ENCODE data around the gene ARPP21.

ARPP21 gene

GRCh38 chr3:35737527-35737926 lies 98.2 kb downstream of the ARPP21 start:
- no peak for DNase-seq (ENCODE audit: low spot score)

- DNase-seq (ENCODE audit: low spot score) = no peak
Measured at GRCh38 chr3:35737934-35738706, 98.8 kb downstream of the ARPP21 start.

- DNase-seq (ENCODE audit: low spot score) = no peak
Measured at GRCh38 chr3:35739181-35739809, 100.0 kb downstream of the ARPP21 start.

GRCh38 chr3:35739964-35740527 lies 100.7 kb downstream of the ARPP21 start:
- no peak for DNase-seq (ENCODE audit: low spot score)

- DNase-seq (ENCODE audit: low spot score) = no peak
Measured at GRCh38 chr3:35743218-35743617, 103.9 kb downstream of the ARPP21 start.

- DNase-seq (ENCODE audit: low spot score) = no peak
Measured at GRCh38 chr3:35744419-35744818, 105.1 kb downstream of the ARPP21 start.

GRCh38 chr3:35745351-35745750 lies 106.0 kb downstream of the ARPP21 start:
- no peak for DNase-seq (ENCODE audit: low spot score)

- no peak for DNase-seq (ENCODE audit: low spot score)
Measured at GRCh38 chr3:35745802-35746484, 106.6 kb downstream of the ARPP21 start.

- DNase-seq (ENCODE audit: low spot score) = no peak
Measured at GRCh38 chr3:35746492-35746891, 107.2 kb downstream of the ARPP21 start.

GRCh38 chr3:35748144-35748543 lies 108.8 kb downstream of the ARPP21 start:
- DNase-seq (ENCODE audit: low spot score) = no peak

GRCh38 chr3:35751207-35751606 lies 111.9 kb downstream of the ARPP21 start:
- DNase-seq (ENCODE audit: low spot score) = no peak

GRCh38 chr3:35757991-35758757 lies 118.8 kb downstream of the ARPP21 start:
- no peak for DNase-seq (ENCODE audit: low spot score)

- DNase-seq (ENCODE audit: low spot score) = no peak
Measured at GRCh38 chr3:35760146-35760545, 120.8 kb downstream of the ARPP21 start.

GRCh38 chr3:35761311-35761710 lies 122.0 kb downstream of the ARPP21 start:
- DNase-seq (ENCODE audit: low spot score) = no peak

- no peak for DNase-seq (ENCODE audit: low spot score)
Measured at GRCh38 chr3:35772381-35773015, 133.2 kb downstream of the ARPP21 start.

- no peak for DNase-seq (ENCODE audit: low spot score)
Measured at GRCh38 chr3:35773417-35773816, 134.1 kb downstream of the ARPP21 start.

- no peak for DNase-seq (ENCODE audit: low spot score)
Measured at GRCh38 chr3:35776346-35776745, 137.0 kb downstream of the ARPP21 start.

- no peak for DNase-seq (ENCODE audit: low spot score)
Measured at GRCh38 chr3:35777065-35777464, 137.7 kb downstream of the ARPP21 start.

GRCh38 chr3:35777563-35778554 lies 138.5 kb downstream of the ARPP21 start:
- DNase-seq (ENCODE audit: low spot score) = no peak

- no peak for DNase-seq (ENCODE audit: low spot score)
Measured at GRCh38 chr3:35779611-35780010, 140.3 kb downstream of the ARPP21 start.
